IMR-90 (cell line): ENCODE data around the gene BATF.

Experiments used
- BHLHE40 ChIP-seq: fragments of 150-350 bp; IDR thresholded peaks from 2 replicates; pipeline ENCODE4 v1.6.1; 2016; ENCODE audit warnings: mild to moderate bottlenecking, low read depth, low read length
- CEBPB ChIP-seq: IDR thresholded peaks from 2 replicates; pipeline ENCODE4 v1.6.1; 2012; ENCODE audit warnings: low read depth, low read length, improper control_type of control experiment
- MAZ ChIP-seq: IDR thresholded peaks from 2 replicates; pipeline ENCODE4 v1.6.1; 2012; ENCODE audit warnings: low read depth, mild to moderate bottlenecking, low read length, improper control_type of control experiment, moderate library complexity, borderline replicate concordance
- NFE2L2 ChIP-seq: fragments of 150-350 bp; IDR thresholded peaks from 2 replicates; pipeline ENCODE4 v1.6.1; 2016; ENCODE audit warnings: low read depth, mild to moderate bottlenecking, low read length
- POLR2A ChIP-seq: IDR thresholded peaks from 2 replicates; pipeline ENCODE4 v1.6.1; 2012; ENCODE audit warnings: mild to moderate bottlenecking, low read depth, low read length
- RCOR1 ChIP-seq: IDR thresholded peaks from 2 replicates; pipeline ENCODE4 v1.6.1; 2012; ENCODE audit warnings: mild to moderate bottlenecking, low read length, improper control_type of control experiment; ENCODE audit not compliant: insufficient replicate concordance
- RFX5 ChIP-seq: IDR thresholded peaks from 2 replicates; pipeline ENCODE4 v1.8.0; 2012; ENCODE audit warnings: low read depth, mild to moderate bottlenecking, low read length, moderate library complexity
- TF ChIP-seq, protein P1 (sequence below): conservative IDR thresholded peaks from 2 replicates; pipeline ENCODE4 v1.5.1; 2012; ENCODE audit warnings: mild to moderate bottlenecking, low read depth, low read length, improper control_type of control experiment

DNA sequence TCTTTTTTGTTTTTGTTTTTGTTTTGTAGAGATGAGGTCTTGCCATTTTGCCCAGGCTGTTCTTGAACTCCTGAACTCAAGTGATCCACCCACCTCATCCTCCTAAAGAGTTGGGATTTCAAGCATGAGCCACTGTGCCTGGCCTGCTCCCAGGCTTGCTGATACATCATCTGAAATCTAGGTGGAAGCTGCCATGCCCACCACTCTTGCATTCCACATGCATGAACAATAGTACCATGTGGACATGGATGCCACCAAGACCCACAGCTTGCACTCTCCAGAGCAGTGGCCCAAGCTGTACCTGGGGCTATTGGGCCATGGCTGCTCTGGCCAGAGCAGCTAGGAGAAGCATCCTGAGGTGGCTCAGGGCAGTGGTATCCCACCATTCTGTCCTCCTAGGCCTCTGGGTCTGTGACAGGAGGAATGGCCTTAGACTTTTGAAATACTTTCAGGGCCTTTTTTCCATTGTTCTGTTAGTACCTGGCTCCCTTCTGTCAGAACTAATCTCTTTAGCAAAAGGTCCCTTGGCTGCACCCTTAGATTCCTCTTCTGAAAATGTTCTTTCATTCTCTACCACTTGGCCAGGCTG is 69.8 kb downstream of the BATF start:
- TF ChIP-seq, protein P1, sequence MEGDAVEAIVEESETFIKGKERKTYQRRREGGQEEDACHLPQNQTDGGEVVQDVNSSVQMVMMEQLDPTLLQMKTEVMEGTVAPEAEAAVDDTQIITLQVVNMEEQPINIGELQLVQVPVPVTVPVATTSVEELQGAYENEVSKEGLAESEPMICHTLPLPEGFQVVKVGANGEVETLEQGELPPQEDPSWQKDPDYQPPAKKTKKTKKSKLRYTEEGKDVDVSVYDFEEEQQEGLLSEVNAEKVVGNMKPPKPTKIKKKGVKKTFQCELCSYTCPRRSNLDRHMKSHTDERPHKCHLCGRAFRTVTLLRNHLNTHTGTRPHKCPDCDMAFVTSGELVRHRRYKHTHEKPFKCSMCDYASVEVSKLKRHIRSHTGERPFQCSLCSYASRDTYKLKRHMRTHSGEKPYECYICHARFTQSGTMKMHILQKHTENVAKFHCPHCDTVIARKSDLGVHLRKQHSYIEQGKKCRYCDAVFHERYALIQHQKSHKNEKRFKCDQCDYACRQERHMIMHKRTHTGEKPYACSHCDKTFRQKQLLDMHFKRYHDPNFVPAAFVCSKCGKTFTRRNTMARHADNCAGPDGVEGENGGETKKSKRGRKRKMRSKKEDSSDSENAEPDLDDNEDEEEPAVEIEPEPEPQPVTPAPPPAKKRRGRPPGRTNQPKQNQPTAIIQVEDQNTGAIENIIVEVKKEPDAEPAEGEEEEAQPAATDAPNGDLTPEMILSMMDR: no peak
- TF ChIP-seq CEBPB: no peak
- no peak for TF ChIP-seq POLR2A
- no peak for TF ChIP-seq BHLHE40
- TF ChIP-seq MAZ: no peak
- TF ChIP-seq RFX5: no peak
- TF ChIP-seq NFE2L2: no peak
- no peak for TF ChIP-seq RCOR1
